Measurements from ENCODE around the gene AKAP8L.
"Not testable (repeated sequence)": the region's sequence is repeated elsewhere in the genome, so short reads cannot be mapped to it uniquely, and the experiment has no call there.

The AKAP8L gene

DNA sequence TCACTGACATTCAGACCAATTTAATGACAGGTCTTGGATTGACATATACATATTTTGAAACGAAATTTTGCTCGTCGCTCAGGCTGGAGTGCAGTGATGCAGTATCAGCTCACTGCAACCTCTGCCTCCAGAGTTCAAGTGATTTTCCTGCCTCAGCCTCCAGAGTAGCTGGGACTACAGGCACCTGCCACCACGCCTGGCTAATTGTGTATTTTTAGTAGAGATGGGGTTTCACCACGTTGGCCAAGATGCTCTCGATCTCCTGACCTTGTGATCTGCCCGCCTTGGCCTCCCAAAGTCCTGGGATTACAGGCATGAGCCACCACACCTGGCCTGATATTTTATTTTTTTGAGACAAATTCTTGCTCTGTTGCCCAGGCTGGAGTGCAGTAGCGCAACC lies 66.3 kb downstream of the AKAP8L start:
- DNase-seq: not testable (repeated sequence)

DNA sequence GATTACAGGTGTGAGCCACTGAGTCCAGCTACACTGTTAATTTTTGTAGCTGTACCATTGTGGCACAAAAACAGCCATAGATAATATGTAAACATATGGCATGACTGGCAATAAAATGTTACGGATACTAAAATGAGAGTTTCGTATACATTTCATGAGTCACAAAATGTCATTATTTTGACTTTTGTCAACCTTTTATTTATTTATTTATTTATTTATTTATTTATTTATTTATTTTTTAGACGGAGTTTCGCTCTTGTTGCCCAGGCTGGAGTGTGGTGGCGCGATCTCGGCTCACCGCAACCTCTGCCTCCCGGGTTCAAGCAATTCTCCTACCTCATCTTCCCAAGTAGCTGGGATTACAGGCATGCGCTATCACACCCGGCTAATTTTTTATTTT lies 77.5 kb downstream of the AKAP8L start:
- not testable (repeated sequence) for DNase-seq

- DNase-seq: no peak
These were observed 78.7 kb downstream of the AKAP8L start for GRCh38 chr19:15340086-15340485.

DNA sequence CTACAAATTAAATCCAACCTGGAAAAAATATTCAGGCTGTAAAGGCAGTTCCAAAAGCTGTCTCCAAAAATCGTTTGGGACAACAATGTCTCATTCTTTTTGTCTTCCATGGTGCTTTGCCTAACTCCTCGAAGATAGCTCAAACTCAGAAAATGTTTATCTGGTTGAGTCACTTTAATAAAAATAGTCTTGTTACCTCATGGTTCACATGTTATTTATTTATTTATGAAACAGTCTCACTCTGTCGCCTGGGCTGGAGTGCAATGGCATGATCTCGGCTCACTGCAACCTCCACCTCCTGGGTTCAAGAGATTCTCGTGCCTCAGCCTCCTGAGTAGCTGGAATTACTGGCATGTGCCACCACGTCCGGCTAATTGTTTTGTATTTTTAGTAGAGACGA lies 81.6 kb downstream of the AKAP8L start:
- DNase-seq: no peak

DNA sequence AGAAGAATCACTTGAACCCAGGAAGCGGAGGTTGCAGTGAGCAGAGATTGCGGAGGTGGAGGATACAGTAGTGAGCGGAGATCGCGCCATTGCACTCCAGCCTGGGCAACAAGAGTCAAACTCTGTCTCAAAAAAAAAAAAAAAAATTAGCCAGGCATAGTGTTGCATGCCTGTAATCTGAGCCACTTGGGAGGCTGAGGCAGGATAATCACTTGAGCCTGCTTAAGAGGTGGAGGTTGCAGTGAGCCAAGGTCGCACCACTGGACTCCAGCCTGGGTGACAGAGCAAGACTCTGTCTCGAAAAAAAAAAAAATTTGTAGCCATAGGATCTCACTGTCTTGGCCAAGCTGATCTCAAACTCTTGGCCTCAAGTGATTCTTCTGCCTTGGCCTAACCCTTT lies 82.8 kb downstream of the AKAP8L start:
- DNase-seq: not testable (repeated sequence)

GRCh38 chr19:15332311-15332996 lies 86.3 kb downstream of the AKAP8L start, which contains the start of gene BRD4:
Gene BRD4 (minus strand): TSS chr19:15332539. CDS start chr19:15273099, 59,440 bp downstream.
- DNase-seq: peak; percentile 14 to 24

DNA sequence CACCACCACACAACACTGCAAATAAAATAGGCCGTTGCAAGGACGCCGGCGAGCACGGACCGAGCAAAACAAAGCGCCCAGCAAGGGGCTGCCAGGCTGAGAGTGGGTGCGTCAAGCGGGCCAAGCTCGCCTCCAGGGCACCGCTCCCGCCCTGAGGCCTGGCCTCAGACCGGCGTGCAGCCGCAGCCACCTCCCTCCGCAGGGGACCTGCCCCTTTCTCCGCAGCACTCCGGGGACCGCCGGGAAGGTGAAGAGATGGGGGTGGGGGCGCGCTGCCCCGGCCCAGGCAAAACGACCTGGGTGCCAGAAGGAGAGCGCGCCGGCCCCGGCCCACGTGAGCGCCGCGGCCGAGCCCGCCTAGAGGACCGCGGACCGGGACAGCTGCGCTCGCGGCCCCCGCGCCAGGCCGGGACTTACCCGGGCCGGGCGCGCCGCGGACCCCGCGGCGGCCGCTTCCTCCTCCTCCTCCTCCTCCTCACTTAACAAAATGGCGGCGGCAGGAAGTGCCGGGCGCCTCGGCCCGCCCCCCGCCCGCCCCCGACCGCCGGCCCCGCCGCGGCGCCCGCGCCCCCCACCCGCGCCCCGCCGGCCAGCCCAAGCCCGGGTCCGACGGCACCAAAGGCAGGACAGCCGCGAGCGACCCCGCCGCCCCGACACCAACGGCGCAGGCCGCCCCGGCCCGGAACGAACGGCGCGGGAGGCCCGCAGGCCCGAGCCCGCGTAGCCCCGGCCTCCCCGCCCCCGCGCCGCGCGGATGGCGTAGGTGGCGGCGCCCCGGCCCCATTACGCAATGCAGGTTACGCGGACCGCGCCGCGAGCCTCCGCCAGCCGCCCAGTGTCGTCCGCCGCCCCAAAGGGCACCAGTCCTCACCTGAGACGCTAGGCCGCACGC lies 87.1 kb downstream of the AKAP8L start:
- DNase-seq: peak in 1 of 2 experiments; percentile 15

DNA sequence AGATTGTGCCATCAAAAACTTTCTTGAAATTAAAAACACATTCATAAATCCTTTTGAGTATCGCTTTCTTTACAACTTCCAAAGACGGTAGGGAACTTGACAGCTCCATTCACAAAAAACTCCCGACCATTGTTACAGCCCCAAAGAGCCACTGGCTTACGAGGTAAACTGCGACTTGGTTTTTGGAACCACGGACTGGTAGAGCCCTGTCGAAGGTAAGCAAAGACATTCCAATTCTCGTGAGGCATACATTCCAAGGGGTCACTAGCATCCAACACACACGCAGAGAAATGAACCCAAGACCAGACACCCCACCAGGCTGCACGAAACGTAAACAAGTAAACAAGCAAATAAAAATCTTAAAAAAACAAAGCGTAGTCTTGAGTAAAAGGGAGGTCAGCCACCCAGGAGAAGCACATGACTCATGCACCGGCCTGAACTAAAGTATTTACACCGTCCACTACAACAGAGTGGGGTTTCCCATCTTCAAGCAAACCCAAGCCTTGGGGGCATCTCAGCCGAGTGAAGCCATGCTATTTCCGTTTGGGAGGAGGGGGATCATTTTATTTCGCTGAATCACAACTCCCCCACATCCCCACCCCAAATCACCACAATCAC lies 87.9 kb downstream of the AKAP8L start:
- DNase-seq: peak in 1 of 2 experiments; percentile 16

All from AML-193 (cell line).